Stimulated activated CD8-positive, alpha-beta memory T cell treated with anti-CD3 and anti-CD28 coated beads, Interleukin-2, amount 100 ng/mL, for 48 hours (primary cell): Measurements from ENCODE around the gene ASB9.
"Not testable (repeated sequence)": the region's sequence is repeated elsewhere in the genome, so short reads cannot be mapped to it uniquely, and the experiment has no call there.

Source experiments
- DNase-seq, 2 donors: peaks; one replicate each; pipeline ENCODE4 v3.0.0-alpha.2; 2020; ENCODE audit warnings: low read depth in 2 of 2

The ASB9 gene

GRCh38 chrX:15241301-15241700, 28.6 kb downstream of the ASB9 start:
- no peak for DNase-seq

- DNase-seq, result no peak
Measured at GRCh38 chrX:15240414-15240813, 29.5 kb downstream of the ASB9 start.

GRCh38 chrX:15236146-15236545, 33.7 kb downstream of the ASB9 start:
- no peak for DNase-seq

- DNase-seq, result no peak
Measured at GRCh38 chrX:15235001-15235400, 34.9 kb downstream of the ASB9 start.

GRCh38 chrX:15233416-15234015, 36.4 kb downstream of the ASB9 start:
- DNase-seq, result no peak

- DNase-seq, result no peak
Measured at GRCh38 chrX:15224747-15225146, 45.1 kb downstream of the ASB9 start.

- no peak for DNase-seq
Measured at GRCh38 chrX:15221321-15221720, 48.6 kb downstream of the ASB9 start.

- DNase-seq, result no peak
Measured at GRCh38 chrX:15217161-15217560, 52.7 kb downstream of the ASB9 start.

GRCh38 chrX:15216280-15216679, 53.6 kb downstream of the ASB9 start:
- no peak for DNase-seq

GRCh38 chrX:15215366-15215765, 54.5 kb downstream of the ASB9 start:
- DNase-seq, result no peak

GRCh38 chrX:15214588-15214987, 55.3 kb downstream of the ASB9 start:
- no peak for DNase-seq

GRCh38 chrX:15209096-15209495, 60.8 kb downstream of the ASB9 start:
- DNase-seq, result no peak

- no peak for DNase-seq
Measured at GRCh38 chrX:15207994-15208393, 61.9 kb downstream of the ASB9 start.

- DNase-seq, result no peak
Measured at GRCh38 chrX:15207384-15207783, 62.5 kb downstream of the ASB9 start.

GRCh38 chrX:15206306-15206705, 63.6 kb downstream of the ASB9 start:
- no peak for DNase-seq

GRCh38 chrX:15204130-15204751, 65.6 kb downstream of the ASB9 start:
- DNase-seq, result no peak

- no peak for DNase-seq
Measured at GRCh38 chrX:15203694-15204093, 66.2 kb downstream of the ASB9 start.

- DNase-seq, result no peak
Measured at GRCh38 chrX:15202454-15203177, 67.3 kb downstream of the ASB9 start.

GRCh38 chrX:15200871-15201270, 69.0 kb downstream of the ASB9 start:
- DNase-seq, result no peak

- not testable (repeated sequence) for DNase-seq
Measured at GRCh38 chrX:15198608-15199202, 71.2 kb downstream of the ASB9 start.

GRCh38 chrX:15194146-15194545, 75.7 kb downstream of the ASB9 start:
- no peak for DNase-seq
